K562 (cell line): Measurements from ENCODE around the gene C1orf105. TPM values are rescaled to one million over a fixed set of nuclear protein-coding genes. Genes with fewer than 3 reads are reported as not detected.

ENCODE experiments used
- BRD9 ChIP-seq: fragments of 450-650 bp; IDR thresholded peaks from 2 replicates; pipeline ENCODE4 v1.6.1; 2018; ENCODE audit warnings: low read depth; ENCODE audit not compliant: partially characterized antibody
- CREB1 ChIP-seq, 2 experiments: sonication (generic) in 1 of 2; formaldehyde crosslinking in 1 of 2; IDR thresholded peaks; 2 replicates each; pipeline versions ENCODE4 v1.6.1 to v1.8.0; 2012 to 2022; ENCODE audit warnings: inconsistent platforms in 1 of 2, mild to moderate bottlenecking in 1 of 2, missing genetic modification reagents in 1 of 2, moderate library complexity in 1 of 2
- E2F3 ChIP-seq: fragments of 250-450 bp; sonication (Bioruptor Pico); IDR thresholded peaks from 2 replicates; pipeline ENCODE4 v1.4.0; 2020; ENCODE audit warnings: mild to moderate bottlenecking
- FOXM1 ChIP-seq, 2 experiments: fragments of 450-650 bp in 1 of 2; sonication (generic) in 1 of 2; formaldehyde crosslinking in 1 of 2; IDR thresholded peaks; 2 replicates each; pipeline versions ENCODE4 v1.6.1 to v1.9.0; 2017 to 2022; ENCODE audit warnings: low read depth in 2 of 2, mild to moderate bottlenecking in 2 of 2, missing genetic modification reagents in 1 of 2, moderate library complexity in 1 of 2
- HDAC3 ChIP-seq: fragments of 450-650 bp; IDR thresholded peaks from 2 replicates; pipeline ENCODE4 v1.6.1; 2018; ENCODE audit warnings: borderline replicate concordance, mild to moderate bottlenecking, moderate library complexity; ENCODE audit not compliant: partially characterized antibody
- MAZ ChIP-seq, 2 experiments: fragments of 450-650 bp in 1 of 2; sonication (generic) in 1 of 2; formaldehyde crosslinking; IDR thresholded peaks in 1 of 2; conservative IDR thresholded peaks in 1 of 2; 2 replicates each; pipeline versions ENCODE4 v1.4.0 to v1.5.0; 2020; ENCODE audit warnings: mild to moderate bottlenecking in 1 of 2, missing genetic modification reagents in 1 of 2
- NRF1 ChIP-seq, 2 experiments: fragments of 450-650 bp; IDR thresholded peaks in 1 of 2; conservative IDR thresholded peaks in 1 of 2; 2 replicates each; pipeline ENCODE4 v1.6.1; 2014; ENCODE audit warnings: mild to moderate bottlenecking in 2 of 2
- PCBP1 ChIP-seq: fragments of 200-400 bp; formaldehyde crosslinking; IDR thresholded peaks from 2 replicates; pipeline ENCODE4 v1.6.1; 2018; ENCODE audit warnings: mild to moderate bottlenecking, low read depth, low read length; ENCODE audit not compliant: poor library complexity, severe bottlenecking
- PHF8 ChIP-seq: fragments of 200-600 bp; sonication (generic); IDR thresholded peaks from 2 replicates; pipeline ENCODE4 v1.6.1; 2012; ENCODE audit warnings: mixed run types, mild to moderate bottlenecking, inconsistent platforms, low read length, moderate library complexity, borderline replicate concordance
- POLR2A ChIP-seq: fragments of 450-650 bp; conservative IDR thresholded peaks from 2 replicates; pipeline ENCODE4 v1.6.1; 2016
- POLR3G ChIP-seq: IDR thresholded peaks from 2 replicates; pipeline ENCODE4 v1.6.1; 2011; ENCODE audit not compliant: insufficient read length, insufficient replicate concordance; ENCODE audit errors: extremely low read depth
- RBFOX2 ChIP-seq: fragments of 200-400 bp; formaldehyde crosslinking; IDR thresholded peaks from 2 replicates; pipeline ENCODE4 v1.6.1; 2017; ENCODE audit warnings: low read depth, mild to moderate bottlenecking, low read length, moderate library complexity
- RFX5 ChIP-seq: IDR thresholded peaks from 2 replicates; pipeline ENCODE4 v1.6.1; 2011; ENCODE audit warnings: low read depth, mild to moderate bottlenecking, improper control_type of control experiment, low read length
- SIN3A ChIP-seq, 2 experiments: fragments of 150-350 bp in 1 of 2; IDR thresholded peaks; 2 replicates each; pipeline ENCODE4 v1.6.1; 2011 to 2016; ENCODE audit warnings: borderline replicate concordance in 2 of 2, low read depth in 2 of 2, low read length in 2 of 2, mild to moderate bottlenecking in 2 of 2, moderate library complexity in 2 of 2; ENCODE audit not compliant: control insufficient read depth in 1 of 2
- TAF7 ChIP-seq: fragments of 450-650 bp; IDR thresholded peaks from 2 replicates; pipeline ENCODE4 v1.6.1; 2016; ENCODE audit warnings: missing genetic modification characterization, missing compliant biosample characterization
- TCFL5 ChIP-seq: fragments of 250-450 bp; sonication (Bioruptor Pico); conservative IDR thresholded peaks from 2 replicates; pipeline ENCODE4 v1.6.1; 2021; ENCODE audit warnings: mild to moderate bottlenecking, moderate library complexity, matching md5 sums
- TGIF2 ChIP-seq: sonication (generic); formaldehyde crosslinking; IDR thresholded peaks from 2 replicates; pipeline ENCODE4 v1.8.1; 2022; ENCODE audit warnings: mild to moderate bottlenecking, missing genetic modification reagents, moderate library complexity
- ZNF24 ChIP-seq: fragments of 450-650 bp; IDR thresholded peaks from 2 replicates; pipeline ENCODE4 v1.6.1; 2016
- ZNF436 ChIP-seq: fragments of 250-450, 450-650 bp; sonication (Bioruptor Pico); formaldehyde crosslinking; IDR thresholded peaks from 2 replicates; pipeline ENCODE4 v1.7.0; 2020; ENCODE audit warnings: mild to moderate bottlenecking
- polyA plus RNA-seq, 8 experiments: library from polyadenylated mRNA; depleted of rRNA in 4 of 8; stranded (reverse) in 5 of 8; unstranded in 3 of 8; fragments of >200 nt; fragmentation: Nextera tagmentation in 2 of 8; fragmentation: Illumina TruSeq in 1 of 8; extraction: Ambion mirVana in 2 of 8; extraction: Trizol in 1 of 8; gene quantifications; 2 replicates each; pipeline versions ENCODE4 v1.2.1 to v1.2.3, GENCODE V29; 2011 to 2014; ENCODE audit warnings: inconsistent platforms in 1 of 8, missing spikeins in 1 of 8
- total RNA-seq, 7 experiments: library from RNA; depleted of rRNA in 6 of 7; stranded (reverse); fragments of >200 nt in 6 of 7; fragmentation: Illumina TruSeq in 2 of 7; extraction: Trizol in 2 of 7; gene quantifications; 2 replicates each; pipeline versions ENCODE4 v1.2.1 to v1.2.3, GENCODE V29; 2011 to 2021; ENCODE audit warnings: low replicate concordance in 1 of 7
- TF ChIP-seq, protein P1 (sequence below): fragments of 250-450 bp; sonication (Bioruptor Pico); IDR thresholded peaks from 2 replicates; pipeline ENCODE4 v1.8.0; 2022; ENCODE audit warnings: moderate library complexity, mild to moderate bottlenecking, inconsistent platforms
- TF ChIP-seq, protein P2 (sequence below): fragments of 150-350 bp; conservative IDR thresholded peaks from 2 replicates; pipeline ENCODE4 v1.6.1; 2014; ENCODE audit warnings: low read length
- TF ChIP-seq, protein P3 (sequence below): sonication (generic); formaldehyde crosslinking; IDR thresholded peaks from 2 replicates; pipeline ENCODE4 v1.8.0; 2022; ENCODE audit warnings: mild to moderate bottlenecking, low read depth, missing genetic modification reagents

The C1orf105 gene
- total and polyA plus RNA-seq, 9 of the 15 experiments (the other 6 are each of a cell fraction or from before 2014, with no cell fraction given), result 0.08 TPM; not detected in 8

DNA sequence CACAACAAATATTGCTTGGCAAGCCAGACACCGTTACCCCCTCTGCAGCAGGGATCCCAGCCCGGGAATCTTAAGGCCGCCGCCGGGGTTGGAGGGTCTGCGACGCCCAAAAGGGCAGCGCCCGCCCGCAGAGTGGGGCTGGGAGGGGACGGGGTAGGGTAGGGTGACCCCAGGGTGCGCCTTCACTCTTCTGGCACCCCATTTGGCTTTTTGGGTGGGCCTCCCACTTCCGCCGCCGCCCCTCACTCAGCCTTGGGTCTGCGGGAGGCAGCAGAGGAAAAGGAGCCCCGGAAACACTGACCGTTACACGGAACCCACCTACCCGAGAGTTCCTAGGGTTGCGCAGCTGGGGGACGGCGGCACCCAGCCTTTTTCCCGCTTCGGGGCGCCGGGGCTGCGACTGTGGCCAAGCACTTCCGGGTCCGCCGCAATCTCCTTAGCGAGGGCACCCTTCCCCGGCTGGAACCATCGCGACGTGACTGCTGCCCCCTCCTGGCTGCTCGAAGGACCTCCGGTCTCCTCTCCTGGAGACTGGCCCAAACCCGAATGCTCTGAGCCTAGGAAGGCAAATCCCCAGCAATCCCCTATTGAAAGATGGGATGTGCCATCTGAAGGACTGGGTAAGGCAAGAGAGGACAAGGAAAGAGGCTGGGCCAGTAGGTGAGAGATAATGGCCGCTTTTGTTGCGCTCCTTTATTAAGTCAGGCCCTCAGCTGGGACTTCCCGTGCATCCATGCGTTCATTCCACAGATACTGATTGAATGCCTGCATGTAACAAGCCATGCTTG lies 23.4 kb downstream of the C1orf105 start, which contains the start of gene PIGC (continued):
- TF ChIP-seq FOXM1 (IDR thresholded peaks at IDR 0.05; ENCODE audit: low read depth) (peak; percentile 47; the same call in 1 of the 2 replicates), FOXM1 (CRISPR knock-in tag; IDR thresholded peaks at IDR 0.05; ENCODE audit: low read depth) (peak; percentile 75; the same call in 1 of the 2 replicates), E2F3 (CRISPR knock-in tag) (peak; percentile 96), RFX5 (0 out of 2 replicates have a peak, but pooled peaks have one; percentile 10), PHF8 (peak; percentile 88), NRF1 (conservative IDR thresholded peaks at IDR 0.05 in 1 of 2, IDR thresholded peaks at IDR 0.05 in 1 of 2) (peak; percentile 45 to 50; a peak in 3 of 4 replicates), TGIF2 (CRISPR knock-in tag) (peak; percentile 91), TAF7 (tag) (peak; percentile 67; the same call in 1 of the 2 replicates), ZNF436 (CRISPR knock-in tag) (no peak), HDAC3 (no peak), CREB1 (IDR thresholded peaks at IDR 0.05) (peak; percentile 51; the same call in 1 of the 2 replicates), CREB1 (CRISPR knock-in tag; IDR thresholded peaks at IDR 0.05) (no peak; the same call in 1 of the 2 replicates), RBFOX2 (peak; percentile 92), SIN3A (IDR thresholded peaks at IDR 0.05; ENCODE audit: borderline replicate concordance in 2 of 2, control insufficient read depth in 1 of 2, low read depth in 2 of 2, low read length in 2 of 2) (peak in 1 of 2 experiments; percentile 78; a peak in 1 of 4 replicates), ZNF24 (0 out of 2 replicates have a peak, but pooled peaks have one; percentile 23), POLR3G (no peak), PCBP1 (peak; percentile 55), MAZ (CRISPR knock-in tag; conservative IDR thresholded peaks at IDR 0.05 in 1 of 2, IDR thresholded peaks at IDR 0.05 in 1 of 2) (peak; percentile 66 to 73), BRD9 (peak; percentile 47), POLR2A (peak; percentile 88), TCFL5 (CRISPR knock-in tag) (no peak)
- TF ChIP-seq, protein P1, sequence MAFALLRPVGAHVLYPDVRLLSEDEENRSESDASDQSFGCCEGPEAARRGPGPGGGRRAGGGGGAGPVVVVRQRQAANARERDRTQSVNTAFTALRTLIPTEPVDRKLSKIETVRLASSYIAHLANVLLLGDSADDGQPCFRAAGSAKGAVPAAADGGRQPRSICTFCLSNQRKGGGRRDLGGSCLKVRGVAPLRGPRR (CRISPR knock-in tag), result no peak
- TF ChIP-seq, protein P2, sequence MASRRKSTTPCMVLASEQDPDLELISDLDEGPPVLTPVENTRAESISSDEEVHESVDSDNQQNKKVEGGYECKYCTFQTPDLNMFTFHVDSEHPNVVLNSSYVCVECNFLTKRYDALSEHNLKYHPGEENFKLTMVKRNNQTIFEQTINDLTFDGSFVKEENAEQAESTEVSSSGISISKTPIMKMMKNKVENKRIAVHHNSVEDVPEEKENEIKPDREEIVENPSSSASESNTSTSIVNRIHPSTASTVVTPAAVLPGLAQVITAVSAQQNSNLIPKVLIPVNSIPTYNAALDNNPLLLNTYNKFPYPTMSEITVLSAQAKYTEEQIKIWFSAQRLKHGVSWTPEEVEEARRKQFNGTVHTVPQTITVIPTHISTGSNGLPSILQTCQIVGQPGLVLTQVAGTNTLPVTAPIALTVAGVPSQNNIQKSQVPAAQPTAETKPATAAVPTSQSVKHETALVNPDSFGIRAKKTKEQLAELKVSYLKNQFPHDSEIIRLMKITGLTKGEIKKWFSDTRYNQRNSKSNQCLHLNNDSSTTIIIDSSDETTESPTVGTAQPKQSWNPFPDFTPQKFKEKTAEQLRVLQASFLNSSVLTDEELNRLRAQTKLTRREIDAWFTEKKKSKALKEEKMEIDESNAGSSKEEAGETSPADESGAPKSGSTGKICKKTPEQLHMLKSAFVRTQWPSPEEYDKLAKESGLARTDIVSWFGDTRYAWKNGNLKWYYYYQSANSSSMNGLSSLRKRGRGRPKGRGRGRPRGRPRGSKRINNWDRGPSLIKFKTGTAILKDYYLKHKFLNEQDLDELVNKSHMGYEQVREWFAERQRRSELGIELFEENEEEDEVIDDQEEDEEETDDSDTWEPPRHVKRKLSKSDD, result 0 out of 2 replicates have a peak, but pooled peaks have one; percentile 69
- TF ChIP-seq, protein P3, sequence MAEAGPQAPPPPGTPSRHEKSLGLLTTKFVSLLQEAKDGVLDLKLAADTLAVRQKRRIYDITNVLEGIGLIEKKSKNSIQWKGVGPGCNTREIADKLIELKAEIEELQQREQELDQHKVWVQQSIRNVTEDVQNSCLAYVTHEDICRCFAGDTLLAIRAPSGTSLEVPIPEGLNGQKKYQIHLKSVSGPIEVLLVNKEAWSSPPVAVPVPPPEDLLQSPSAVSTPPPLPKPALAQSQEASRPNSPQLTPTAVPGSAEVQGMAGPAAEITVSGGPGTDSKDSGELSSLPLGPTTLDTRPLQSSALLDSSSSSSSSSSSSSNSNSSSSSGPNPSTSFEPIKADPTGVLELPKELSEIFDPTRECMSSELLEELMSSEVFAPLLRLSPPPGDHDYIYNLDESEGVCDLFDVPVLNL (CRISPR knock-in tag), result peak; percentile 75
